ENCODE data around the gene HVCN1. TPM values are rescaled to one million over a fixed set of nuclear protein-coding genes. Genes with fewer than 3 reads are reported as not detected.

The HVCN1 gene
- total and polyA plus RNA-seq, 2 of the 13 experiments (the other 11 are each of a cell fraction or from before 2014, with no cell fraction given): 0.49 to 1.3 TPM

DNA sequence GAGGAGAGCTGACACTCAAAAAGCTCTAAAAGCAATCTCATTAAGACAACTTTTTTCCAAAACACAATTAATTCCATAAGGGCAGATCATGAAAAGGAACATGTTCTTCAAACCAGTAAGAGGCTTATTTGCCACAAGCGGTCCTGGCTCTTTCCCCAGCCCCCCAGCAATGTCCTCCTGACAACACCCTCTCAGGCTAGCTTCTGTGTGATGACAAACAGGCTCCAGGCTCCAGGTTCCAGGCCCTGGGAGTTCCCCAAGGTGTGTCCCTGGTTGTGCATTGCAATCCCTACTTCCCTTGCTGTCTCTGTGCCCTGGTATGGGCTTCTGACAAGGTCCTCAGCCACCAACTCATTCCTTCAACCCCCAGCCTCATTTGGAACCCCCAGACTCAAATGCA, 8.9 kb downstream of the HVCN1 start:
- ChIA-PET CTCF (ENCODE audit: low intra/inter-chr PET ratio, low total read pairs) (no interaction called here), POLR2A (no interaction called here)
- no peak overlapping the region for H2AFZ ChIP-seq (ENCODE audit: low read length)
- ATAC-seq: no peak
- no peaks in the 10 kb centered on the region for H3K4me1 ChIP-seq (ENCODE audit: insufficient read depth, low read length)
- H3K27me3 ChIP-seq (ENCODE audit: control insufficient read depth in 1 of 2, insufficient read depth in 2 of 2, low read length in 2 of 2): peaks cover 0 to 19% of the 10 kb centered on the region in 2 experiments
- H3K9ac ChIP-seq (ENCODE audit: insufficient read depth, low read depth, low read length): no peak overlapping the region
- H3K36me3 ChIP-seq (replicated peaks in 1 of 2; ENCODE audit: control insufficient read depth in 1 of 2, insufficient read depth in 2 of 2, low read length in 2 of 2): no peaks in the 10 kb centered on the region
- no peak for FAIRE-seq
- no peak for TF ChIP-seq ZNF605 (CRISPR knock-in tag; IDR thresholded peaks at IDR 0.05)
- TF ChIP-seq FOXK1 (CRISPR knock-in tag; IDR thresholded peaks at IDR 0.05; ENCODE audit: borderline replicate concordance, low read depth): no peak
- TF ChIP-seq MTF2 (CRISPR knock-in tag; IDR thresholded peaks at IDR 0.05; ENCODE audit: borderline replicate concordance): no peak
- TF ChIP-seq SP5 (CRISPR knock-in tag; IDR thresholded peaks at IDR 0.05; ENCODE audit: borderline replicate concordance, low read depth): no peak
- TF ChIP-seq ZBTB38 (CRISPR knock-in tag; IDR thresholded peaks at IDR 0.05): no peak
- no peak for TF ChIP-seq ZBTB3 (CRISPR knock-in tag; IDR thresholded peaks at IDR 0.05; ENCODE audit: borderline replicate concordance, low read depth)
- no peak for TF ChIP-seq ISL2 (CRISPR knock-in tag; IDR thresholded peaks at IDR 0.05)
- TF ChIP-seq ZFP36 (IDR thresholded peaks at IDR 0.05; ENCODE audit: borderline replicate concordance, low read depth, low read length, partially characterized antibody): no peak
- TF ChIP-seq, protein P1, sequence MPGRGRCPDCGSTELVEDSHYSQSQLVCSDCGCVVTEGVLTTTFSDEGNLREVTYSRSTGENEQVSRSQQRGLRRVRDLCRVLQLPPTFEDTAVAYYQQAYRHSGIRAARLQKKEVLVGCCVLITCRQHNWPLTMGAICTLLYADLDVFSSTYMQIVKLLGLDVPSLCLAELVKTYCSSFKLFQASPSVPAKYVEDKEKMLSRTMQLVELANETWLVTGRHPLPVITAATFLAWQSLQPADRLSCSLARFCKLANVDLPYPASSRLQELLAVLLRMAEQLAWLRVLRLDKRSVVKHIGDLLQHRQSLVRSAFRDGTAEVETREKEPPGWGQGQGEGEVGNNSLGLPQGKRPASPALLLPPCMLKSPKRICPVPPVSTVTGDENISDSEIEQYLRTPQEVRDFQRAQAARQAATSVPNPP (CRISPR knock-in tag; IDR thresholded peaks at IDR 0.05): no peak
- TF ChIP-seq JUN (CRISPR knock-in tag; IDR thresholded peaks at IDR 0.05): no peak
- TF ChIP-seq, protein P2, sequence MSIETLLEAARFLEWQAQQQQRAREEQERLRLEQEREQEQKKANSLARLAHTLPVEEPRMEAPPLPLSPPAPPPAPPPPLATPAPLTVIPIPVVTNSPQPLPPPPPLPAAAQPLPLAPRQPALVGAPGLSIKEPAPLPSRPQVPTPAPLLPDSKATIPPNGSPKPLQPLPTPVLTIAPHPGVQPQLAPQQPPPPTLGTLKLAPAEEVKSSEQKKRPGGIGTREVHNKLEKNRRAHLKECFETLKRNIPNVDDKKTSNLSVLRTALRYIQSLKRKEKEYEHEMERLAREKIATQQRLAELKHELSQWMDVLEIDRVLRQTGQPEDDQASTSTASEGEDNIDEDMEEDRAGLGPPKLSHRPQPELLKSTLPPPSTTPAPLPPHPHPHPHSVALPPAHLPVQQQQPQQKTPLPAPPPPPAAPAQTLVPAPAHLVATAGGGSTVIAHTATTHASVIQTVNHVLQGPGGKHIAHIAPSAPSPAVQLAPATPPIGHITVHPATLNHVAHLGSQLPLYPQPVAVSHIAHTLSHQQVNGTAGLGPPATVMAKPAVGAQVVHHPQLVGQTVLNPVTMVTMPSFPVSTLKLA (IDR thresholded peaks at IDR 0.05): no peak
- no peak for TF ChIP-seq ZNF790 (CRISPR knock-in tag; IDR thresholded peaks at IDR 0.05; ENCODE audit: borderline replicate concordance)
- TF ChIP-seq HHEX (CRISPR knock-in tag; IDR thresholded peaks at IDR 0.05): no peak
- TF ChIP-seq, protein P3, sequence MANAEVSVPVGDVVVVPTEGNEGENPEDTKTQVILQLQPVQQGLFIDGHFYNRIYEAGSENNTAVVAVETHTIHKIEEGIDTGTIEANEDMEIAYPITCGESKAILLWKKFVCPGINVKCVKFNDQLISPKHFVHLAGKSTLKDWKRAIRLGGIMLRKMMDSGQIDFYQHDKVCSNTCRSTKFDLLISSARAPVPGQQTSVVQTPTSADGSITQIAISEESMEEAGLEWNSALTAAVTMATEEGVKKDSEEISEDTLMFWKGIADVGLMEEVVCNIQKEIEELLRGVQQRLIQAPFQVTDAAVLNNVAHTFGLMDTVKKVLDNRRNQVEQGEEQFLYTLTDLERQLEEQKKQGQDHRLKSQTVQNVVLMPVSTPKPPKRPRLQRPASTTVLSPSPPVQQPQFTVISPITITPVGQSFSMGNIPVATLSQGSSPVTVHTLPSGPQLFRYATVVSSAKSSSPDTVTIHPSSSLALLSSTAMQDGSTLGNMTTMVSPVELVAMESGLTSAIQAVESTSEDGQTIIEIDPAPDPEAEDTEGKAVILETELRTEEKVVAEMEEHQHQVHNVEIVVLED (CRISPR knock-in tag; IDR thresholded peaks at IDR 0.05; ENCODE audit: borderline replicate concordance): no peak
- no peak for TF ChIP-seq ZSCAN20 (CRISPR knock-in tag; IDR thresholded peaks at IDR 0.05; ENCODE audit: borderline replicate concordance)
- no peak for TF ChIP-seq ETV6 (CRISPR knock-in tag; conservative IDR thresholded peaks at IDR 0.05)
- TF ChIP-seq GATAD2A (CRISPR knock-in tag; IDR thresholded peaks at IDR 0.05): no peak
- TF ChIP-seq GATAD1 (CRISPR knock-in tag; IDR thresholded peaks at IDR 0.05): no peak
- no peak overlapping the region for H3K4me3 ChIP-seq (replicated peaks in 1 of 3; ENCODE audit: insufficient read depth in 1 of 3, low read depth in 2 of 3, low read length in 3 of 3)
- no peaks in the 10 kb centered on the region for H3K9me3 ChIP-seq (ENCODE audit: low read length)
- no peak for DNase-seq (ENCODE audit: low spot score)
- in situ Hi-C loops (cut with HindIII; ENCODE audit: extremely low pct_ligation_motif_present, low pct_unique_long_range_greater_than_20kb) (no loop called here), intact Hi-C loops (cut with micrococcal nuclease; ENCODE audit: unreplicated experiment) (no loop called here)
- H4K20me1 ChIP-seq (ENCODE audit: insufficient read depth, low read length): no peaks in the 10 kb centered on the region
- no peak overlapping the region for H3K27ac ChIP-seq (ENCODE audit: extremely low read length, insufficient read depth, low read length)
- BruUV-seq (replicated peaks): no TSS peak
- H3K79me2 ChIP-seq (ENCODE audit: insufficient read depth, low read length): no peaks in the 10 kb centered on the region
- H3K4me2 ChIP-seq (ENCODE audit: low read depth, low read length): no peak overlapping the region
- 20% methylated on average over 1 of the region's 1 CpG for WGBS (ENCODE audit: low lambda C conversion rate)
